HG02885 (cell line): ENCODE data around the gene SRP68.

Experiments
- ATAC-seq: cut with Tn5 transposase; IDR thresholded peaks from one replicate; pipeline ENCODE4 v1.9.1; 2021; ENCODE audit warnings: mild to moderate bottlenecking; ENCODE audit not compliant: unreplicated experiment, poor library complexity

The SRP68 gene

DNA sequence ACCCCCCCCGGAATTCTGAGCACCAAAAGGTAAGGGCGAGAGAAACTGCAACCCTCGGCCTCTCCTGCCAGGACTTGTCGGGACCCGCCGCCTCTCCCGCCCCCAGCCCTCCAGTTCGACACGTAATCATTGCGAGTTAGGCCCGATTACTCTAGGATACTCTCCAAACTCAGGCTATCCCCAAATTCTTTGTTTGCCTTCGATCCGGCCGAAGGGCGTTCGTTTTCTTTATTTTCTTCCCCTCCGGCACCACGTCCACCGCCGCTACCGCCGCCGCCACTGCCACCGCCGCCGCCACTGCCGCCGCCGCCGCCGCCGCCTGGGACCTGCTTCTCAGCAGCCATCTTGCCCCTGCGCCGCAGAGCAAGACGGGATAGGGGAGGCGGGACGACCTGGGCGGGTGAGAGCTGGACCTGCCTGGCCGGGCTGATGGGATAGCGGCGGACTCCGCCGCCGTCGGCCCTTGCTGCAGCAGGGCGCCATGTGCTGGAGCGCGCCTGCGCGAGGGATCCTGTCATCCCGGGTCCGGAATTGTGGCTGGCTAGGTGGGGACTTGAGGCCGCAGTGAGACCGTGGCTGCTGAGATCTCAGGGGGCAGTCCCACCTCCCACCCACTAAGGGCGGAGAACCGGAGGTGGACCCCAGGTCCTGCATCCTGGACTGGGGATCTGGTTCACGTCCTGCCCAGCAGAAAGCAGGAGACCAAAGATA, at the start of gene SRP68:
Gene SRP68, minus strand, starts transcription at position 370 of the 711 bp plus-strand sequence. Its CDS starts 26 bp downstream, at position 344.
- ATAC-seq: peak; percentile 96

DNA sequence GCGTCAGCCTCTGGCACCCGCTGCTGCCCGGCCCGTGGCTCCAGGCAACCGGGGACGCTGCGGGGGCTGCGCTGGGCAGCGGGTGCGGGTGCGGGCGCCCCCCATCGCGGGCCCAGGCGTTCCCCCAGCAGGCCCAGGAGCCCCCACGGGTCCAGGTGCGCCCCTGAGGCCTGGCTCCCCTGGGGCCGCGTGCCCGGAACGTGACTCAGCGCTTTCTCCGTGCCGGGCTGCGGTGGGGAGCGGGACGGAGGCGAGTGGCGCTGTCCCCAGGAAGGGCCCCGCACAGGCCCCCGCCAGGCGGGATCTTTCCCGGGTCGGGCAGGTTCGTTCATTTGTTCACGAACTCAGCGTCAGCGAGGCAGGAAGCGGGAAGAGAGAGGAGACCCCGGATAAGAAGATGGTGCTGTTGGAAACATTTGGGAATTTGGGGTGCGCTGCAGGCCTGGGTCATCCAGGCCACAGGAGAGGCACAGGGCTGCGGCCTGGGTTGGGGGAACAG, 49.7 kb upstream of the SRP68 start:
- ATAC-seq: no peak

- ATAC-seq: no peak
Measured at GRCh38 chr17:76120658-76121008, 48.3 kb upstream of the SRP68 start.

GRCh38 chr17:76119409-76120371, 47.4 kb upstream of the SRP68 start:
- ATAC-seq: no peak

DNA sequence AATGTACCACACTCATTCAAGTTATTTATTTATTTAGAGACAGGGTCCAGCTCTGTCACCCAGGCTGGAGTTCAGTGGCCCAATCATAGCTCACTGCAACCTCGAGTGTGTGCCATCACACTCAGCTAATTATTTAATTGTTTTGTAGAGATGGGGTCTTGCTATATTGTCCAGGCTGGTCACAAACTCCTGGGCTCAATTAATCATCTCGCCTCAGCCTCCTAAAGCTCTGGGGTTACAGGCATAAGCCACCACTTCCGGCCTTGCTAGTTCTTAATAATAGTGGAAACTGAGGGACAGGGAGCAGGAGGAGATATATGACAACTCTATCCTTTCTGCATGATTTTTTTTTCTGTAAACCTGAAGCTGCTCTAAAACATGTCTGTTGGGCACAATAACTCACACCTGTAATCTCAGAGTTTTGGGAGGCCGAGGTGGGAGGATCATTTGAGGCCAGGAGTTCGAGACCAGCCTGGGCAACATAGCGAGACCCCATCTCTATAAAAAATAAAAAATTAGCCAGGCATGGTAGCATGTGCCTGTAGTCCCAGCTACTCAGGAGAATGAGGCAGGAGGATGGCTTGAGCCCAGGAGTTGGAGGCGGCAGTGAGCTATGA, 42.9 kb upstream of the SRP68 start:
- ATAC-seq: no peak

DNA sequence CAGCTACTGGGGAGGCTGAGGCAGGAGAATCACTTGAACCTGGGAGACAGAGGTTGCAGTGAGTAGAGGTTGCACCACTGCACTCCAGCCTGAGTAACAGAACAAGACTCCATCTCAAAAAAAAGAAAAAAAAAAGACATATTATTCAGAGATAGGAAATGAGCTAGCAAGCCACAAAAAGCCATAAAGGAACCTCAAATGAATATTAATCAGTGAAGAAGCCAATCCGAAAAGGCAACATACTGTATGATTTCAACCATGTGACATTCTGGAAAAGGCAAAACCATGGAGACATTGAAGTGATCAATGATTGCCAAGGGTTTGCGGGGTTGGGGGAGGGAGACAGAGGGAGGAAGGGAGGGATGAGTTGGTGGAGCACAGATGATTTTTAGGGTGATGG, 39.6 kb upstream of the SRP68 start:
- ATAC-seq: no peak

GRCh38 chr17:76107509-76107908, 35.2 kb upstream of the SRP68 start:
- ATAC-seq: no peak

DNA sequence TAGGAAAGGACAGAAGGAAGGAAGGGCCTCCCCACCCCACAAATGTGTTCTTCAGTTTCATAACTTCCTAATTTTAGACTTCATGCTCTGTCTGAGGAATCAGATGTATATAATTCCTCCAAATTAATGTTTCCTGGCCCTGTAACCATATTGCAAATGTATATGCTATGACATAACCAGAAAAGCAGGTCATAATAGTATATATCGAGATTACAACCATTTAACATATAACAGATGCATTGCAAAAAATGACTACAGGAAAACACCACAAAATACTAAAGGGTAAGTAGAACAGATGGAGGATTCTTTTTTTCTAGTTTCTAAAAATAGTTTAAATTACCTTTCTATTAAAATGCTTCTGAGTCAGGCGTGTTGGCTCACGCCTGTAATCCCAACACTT, 34.4 kb upstream of the SRP68 start:
- ATAC-seq: no peak

DNA sequence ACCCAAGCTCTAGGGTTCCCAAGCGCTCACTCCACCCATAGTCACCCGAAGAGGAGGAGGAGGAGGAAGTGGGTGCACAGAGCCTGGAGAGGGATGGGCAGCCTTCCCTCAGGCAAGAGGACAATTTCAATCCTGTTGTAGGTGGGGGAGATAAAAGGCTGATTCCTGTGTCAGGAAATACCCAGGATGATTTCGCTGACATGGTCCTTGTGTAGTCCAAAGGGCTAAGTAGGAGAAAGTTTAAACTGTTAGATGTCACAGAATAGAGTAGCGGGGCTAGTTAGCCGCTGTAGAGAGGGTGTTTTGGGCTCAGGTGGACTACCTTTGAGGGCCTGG, 32.5 kb upstream of the SRP68 start:
- no peak for ATAC-seq

DNA sequence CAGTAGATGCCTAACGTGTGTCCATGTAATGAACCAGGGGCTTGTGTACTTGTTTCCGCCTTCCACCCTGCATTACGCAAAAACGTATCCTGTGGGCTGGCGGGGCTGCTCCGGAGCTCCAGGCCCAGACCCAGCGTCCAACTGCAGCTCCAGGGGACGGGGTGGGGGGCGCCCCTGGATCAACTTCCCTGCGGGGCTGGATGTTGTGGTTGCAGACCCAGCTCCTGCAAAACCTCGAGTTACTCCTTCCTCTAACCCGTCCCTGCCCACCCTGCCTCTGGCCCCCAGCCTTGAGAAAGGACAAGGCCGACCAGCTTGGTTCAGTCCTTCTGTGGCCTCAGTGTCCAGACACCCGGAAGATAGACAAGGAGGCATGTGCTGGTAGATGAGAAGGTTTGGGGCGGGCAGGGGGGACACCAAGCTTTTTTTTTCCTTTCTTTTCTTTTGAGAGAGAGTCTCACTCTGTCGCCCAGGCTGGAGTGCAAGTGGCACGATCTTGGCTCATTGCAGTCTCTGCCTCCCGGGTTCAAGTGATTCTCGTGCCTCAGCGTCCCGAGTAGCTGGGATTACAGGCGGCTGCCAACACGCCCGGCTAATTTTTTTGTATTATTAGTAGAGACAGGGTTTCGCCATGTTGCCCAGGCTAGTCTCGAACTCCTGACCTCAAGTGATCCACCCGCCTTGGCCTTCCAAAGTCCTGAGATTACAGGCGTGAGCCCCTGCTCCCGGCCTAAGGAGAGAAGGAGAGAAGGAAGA, 32.0 kb upstream of the SRP68 start:
- ATAC-seq: no peak

DNA sequence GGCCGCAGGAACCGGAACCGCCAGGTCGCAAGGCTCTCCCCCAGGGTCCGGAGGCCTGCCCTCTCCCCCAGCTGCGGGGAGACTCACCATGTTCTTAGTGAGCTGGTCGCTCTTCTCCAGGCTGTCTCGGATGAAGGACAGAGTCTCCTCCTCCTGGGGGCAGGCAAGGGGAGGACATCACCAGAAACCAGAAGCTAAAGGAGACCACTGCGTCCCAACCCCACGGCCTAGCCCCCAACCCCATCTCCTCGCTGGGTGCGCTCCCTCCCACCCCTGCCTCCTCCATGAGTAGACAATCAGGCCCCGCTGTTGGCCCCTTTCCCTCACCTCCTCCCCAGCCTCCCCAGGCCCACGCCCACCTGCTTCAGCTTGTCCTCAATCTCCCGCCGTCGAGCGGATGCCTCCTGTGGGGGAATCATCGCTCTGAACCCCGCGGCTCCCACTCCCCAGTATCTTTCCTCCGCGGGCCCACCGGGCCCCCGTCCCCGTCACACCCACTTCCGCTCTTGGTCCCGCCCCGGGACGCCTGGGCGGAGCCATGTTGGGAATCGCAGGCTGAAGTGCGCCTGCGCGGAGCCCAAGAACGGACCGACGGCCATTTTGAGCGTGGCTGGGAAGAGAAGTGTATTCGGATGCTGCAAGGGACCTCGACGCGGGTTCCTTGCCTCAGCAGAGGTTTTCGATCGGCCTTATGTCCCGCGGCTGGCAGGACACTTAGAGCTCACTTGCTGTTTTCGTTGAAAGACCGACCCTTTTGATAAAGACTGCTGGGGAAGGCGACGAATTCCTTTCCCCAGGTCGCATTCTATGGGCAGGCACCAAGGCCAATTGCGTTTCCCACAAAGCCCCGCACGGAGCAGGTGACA, 31.2 kb upstream of the SRP68 start, which contains the start of gene EXOC7:
Gene EXOC7, minus strand, starts transcription at position 514 of the 866 bp plus-strand sequence. Its CDS starts 95 bp downstream, at position 419.
- ATAC-seq: peak; percentile 87

DNA sequence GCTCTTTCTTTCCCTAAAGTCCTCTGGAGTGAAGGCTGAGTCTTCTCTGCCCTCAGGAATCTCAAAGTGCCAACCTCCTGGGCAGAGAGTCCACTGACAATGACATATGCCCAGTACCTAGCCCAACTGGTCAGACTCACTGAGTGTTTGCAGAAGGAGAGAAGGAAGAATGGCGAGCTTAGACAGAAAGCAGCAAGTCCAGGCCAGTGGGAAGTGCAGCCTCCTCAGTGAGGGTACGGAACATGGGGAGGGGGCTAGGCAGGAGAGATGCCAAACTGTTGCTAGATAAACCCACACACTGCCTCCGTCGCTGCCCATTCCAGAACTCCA, 30.6 kb upstream of the SRP68 start:
- ATAC-seq: no peak

DNA sequence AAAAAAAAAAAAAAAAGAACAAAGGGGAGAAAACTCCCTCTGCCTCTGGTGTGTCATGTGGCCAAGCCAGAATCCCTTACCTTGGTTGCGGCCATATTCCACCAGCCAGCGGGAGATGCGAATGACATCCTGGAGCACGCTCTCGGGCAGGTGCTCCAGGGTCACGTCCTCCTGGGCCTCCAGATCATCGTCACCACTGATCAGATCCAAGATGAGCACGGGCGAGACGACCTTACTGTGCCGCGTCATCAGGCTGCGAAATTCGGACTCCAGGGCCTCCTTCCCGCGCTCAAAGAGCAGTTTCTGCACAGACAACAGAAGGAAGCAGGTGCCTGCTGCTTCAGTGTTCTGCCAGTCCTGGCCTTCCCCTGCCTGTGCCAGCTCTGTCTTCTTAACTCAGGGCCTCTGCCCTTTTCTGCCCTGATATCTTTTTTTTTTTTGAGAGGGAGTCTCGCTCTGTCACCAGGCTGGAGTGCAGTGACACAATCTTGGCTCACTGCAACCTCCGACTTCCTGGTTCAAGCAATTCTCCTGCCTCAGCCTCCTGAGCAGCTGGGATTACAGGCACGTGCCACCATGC, 25.5 kb upstream of the SRP68 start:
- no peak for ATAC-seq

DNA sequence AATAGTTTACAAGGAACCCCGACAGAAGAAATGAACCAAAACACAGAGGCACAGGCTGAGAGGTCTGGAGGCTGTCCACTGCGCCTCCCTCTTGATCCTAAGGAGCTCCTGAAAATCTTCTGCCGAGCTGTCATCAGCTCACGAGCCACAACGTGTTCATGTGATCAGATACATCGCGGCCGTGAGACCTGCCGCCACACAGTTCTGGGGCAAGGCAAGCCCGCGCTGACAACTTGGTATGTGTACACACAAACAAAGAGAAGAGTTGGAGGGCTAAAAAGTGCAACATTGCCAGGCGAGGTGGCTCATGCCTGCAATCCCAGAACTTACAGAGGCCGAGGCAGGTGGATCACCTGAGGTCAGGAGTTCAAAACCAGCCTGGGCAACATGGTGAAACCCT, 23.6 kb upstream of the SRP68 start:
- no peak for ATAC-seq

GRCh38 chr17:76094046-76094445, 21.7 kb upstream of the SRP68 start:
- ATAC-seq: no peak

DNA sequence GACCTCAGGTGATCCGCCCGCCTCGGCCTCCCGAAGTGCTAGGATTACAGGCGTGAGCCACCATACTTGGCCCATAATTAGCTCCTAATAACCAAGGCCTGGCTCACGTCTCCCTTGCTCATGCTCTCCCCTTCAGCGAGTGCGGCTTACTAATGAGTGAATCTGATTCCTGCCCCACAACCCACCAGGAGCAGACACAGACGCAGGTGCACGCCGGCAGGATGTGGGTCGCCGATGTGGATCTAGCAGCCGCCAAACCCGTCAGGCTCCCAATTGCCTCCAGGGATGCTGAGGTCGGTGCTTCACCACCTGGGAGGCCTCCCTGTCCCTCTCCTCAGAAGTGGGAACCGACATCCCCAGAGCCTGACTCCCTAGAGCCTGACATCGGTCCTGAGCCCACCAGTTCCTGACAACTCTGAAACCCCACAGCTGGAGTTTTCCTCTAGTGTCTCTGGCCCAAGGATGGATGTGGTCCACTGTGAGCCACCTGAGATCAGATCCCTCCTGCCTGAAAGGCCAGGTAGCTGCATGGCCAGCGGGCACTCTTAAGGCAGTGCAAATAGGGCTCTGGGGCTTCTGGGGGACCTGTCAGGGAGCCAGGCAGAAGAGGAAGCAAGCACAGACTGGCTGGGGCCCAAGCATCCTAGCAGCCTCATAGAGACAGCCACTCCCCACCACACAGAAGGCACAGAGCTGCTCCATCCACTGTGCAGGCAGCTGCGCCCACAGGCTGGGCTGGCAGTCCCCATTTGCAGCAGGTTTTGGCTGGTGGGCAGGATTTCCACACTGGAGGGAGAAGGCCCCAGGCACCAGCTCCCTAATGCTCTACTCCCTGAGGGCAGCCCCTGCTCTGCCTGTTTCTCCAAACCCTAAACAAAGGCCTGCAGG, 20.5 kb upstream of the SRP68 start:
- no peak for ATAC-seq

- ATAC-seq: no peak
Measured at GRCh38 chr17:76091526-76092286, 19.4 kb upstream of the SRP68 start.
